ENCODE data around the gene MIA2. TPM values are rescaled to one million over a fixed set of nuclear protein-coding genes. Genes with fewer than 3 reads are reported as not detected.
"Not testable (repeated sequence)": the region's sequence is repeated elsewhere in the genome, so short reads cannot be mapped to it uniquely, and the experiment has no call there.

Gene MIA2
- total RNA-seq, 2 experiments from 2014 or later = 19.2 to 19.5 TPM

DNA sequence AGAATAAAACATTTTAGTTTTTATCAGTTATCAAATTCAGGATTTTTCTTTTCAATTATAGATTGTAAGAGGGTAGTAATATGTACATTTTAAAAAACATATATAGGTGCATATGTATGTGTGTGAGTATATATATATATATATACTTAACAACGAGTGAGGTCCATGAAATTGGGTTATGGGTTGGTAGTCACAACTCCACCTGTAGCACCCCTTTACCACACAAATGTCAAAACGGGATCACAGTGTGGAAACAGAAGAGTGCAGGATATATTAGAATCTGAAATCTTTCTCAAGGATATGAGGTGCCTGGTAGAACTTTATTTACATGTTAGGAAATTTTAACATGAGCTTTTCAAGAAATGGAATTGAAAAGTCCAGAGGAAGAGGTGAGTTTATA lies 31.3 kb downstream of the MIA2 start:
- CTCF ChIA-PET = no interaction called here
- POLR2A ChIA-PET = no interaction called here

DNA sequence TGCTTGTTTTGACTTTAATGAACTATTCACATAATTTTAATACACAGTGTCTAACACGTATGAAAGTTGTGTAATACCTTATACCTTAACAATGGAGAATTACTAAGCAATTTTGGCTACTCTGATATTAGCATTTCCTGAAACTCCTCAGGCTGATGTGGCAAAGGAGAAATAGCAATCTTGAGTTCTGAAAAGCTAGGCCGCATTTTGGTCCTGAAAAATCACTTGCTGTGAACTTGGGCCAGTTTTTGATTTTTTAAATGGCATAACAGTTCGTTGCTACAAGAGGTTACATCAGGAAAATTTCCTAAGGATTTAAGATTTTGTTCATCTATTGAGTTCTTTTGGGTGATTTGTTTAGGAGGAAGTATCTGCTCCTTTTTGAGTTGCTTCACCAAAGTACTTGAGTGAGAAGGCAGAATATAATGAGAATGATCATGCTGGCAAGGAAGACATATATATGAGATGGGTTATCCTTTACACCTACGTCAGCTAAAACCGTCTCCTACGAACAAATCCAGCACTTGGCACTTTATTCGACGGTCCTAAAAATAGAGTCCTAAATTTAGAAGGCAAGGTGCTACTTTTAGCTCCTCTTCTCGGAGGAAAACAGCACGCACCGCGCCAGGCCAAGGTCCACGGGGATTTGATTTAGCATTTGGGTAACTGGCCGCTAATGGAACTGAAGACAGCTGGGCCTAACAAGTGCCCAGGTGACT lies 32.2 kb downstream of the MIA2 start:
- POLR2A ChIA-PET = interaction anchor here (0.8 to 3.5 kb wide), 5 partner anchors 29 to 166 kb away, joined by 3 to 25 read pairs (median 4); partner anchors contain the start of genes FBXO33 and PNN
- CTCF ChIA-PET = no interaction called here

DNA sequence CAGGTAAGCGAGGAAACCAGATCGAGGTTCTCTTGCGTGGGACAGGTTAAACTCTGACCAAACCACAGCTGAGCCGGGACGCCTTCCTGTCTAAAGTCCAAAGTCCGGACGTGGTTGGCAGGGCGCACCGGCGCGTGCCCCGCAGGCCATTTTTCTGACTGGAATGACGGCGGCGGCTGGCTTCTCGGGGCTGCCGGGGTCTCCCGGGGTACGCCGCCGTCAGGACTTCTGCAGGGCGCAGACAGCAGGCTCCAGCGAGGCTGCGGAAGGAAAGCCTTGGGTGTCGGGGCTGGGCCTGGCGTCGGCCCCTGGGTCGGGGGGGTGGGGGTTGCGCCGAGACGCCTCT lies 32.8 kb downstream of the MIA2 start:
- POLR2A ChIA-PET = interaction anchor here (0.8 to 3.5 kb wide), 6 partner anchors 28 to 165 kb away, joined by 3 to 25 read pairs (median 6); partner anchors contain the start of genes FBXO33, GEMIN2 and PNN
- CTCF ChIA-PET = interaction anchor here (1.1 to 1.7 kb wide), 2 partner anchors 35 to 96 kb away, joined by 3 to 6 read pairs; partner anchors contain the start of gene TRAPPC6B

DNA sequence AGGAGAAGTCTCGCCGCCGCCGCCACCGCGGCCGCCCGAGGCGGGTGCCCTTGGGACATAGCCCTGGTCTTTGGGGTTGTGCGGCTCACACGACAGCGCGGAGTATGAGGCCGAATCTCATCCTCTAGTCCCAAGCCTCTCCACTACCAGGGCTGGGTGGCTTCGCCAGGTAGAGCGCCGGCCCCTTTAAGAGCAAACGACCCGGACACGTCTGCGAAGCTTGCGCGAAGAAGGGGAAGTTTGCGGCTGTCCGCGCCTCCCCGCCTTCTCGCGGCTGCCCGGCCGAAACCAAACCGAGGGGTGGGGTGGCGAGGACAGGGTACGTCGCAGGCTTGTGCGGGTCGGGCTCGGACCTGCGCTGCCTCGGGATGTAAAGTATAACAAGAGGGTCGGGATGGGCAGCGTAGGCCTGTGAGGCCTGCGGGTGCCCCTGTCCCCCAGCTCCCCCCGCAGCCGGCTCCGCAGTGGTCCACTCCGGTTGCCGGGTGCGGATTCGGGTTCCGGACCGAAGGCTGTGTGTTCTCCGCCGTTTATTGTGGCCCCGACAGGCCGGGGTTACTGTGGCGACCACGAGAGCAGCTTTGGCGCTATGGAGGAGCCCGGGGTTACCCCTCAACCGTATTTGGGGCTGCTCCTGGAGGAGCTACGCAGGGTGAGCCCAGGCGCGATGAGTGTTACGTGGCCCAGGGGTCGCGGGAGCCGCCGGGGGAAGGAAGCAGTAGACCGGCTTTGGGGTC lies 33.3 kb downstream of the MIA2 start:
- POLR2A ChIA-PET = interaction anchor here (0.6 to 3.5 kb wide), 10 partner anchors 37 to 165 kb away, joined by 3 to 25 read pairs (median 4); partner anchors contain the start of genes FBXO33, GEMIN2, PNN and TRAPPC6B
- CTCF ChIA-PET = interaction anchor here (0.9 to 1.7 kb wide), 3 partner anchors 36 to 168 kb away, joined by 3 to 6 read pairs (median 4); partner anchors contain the start of gene TRAPPC6B

DNA sequence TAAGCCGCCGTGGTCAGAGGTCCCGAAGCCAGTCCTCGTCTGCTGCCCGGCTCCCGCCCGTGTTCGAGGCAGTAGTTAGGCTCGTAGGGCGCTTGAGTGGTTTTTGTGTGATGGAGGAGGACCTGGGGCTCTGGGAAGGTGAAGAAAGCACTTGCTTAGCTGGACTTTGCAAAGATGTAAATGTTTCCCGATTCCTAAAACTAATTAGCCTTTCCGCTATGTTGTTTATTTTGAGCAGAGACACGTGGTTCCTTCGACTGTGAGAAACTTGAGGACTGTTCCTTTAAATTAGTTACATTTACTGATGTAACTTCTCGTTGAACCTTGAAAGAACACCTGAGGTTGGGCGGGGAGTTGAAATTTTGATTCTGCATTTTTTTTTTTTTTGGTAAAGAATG lies 33.9 kb downstream of the MIA2 start:
- ChIA-PET POLR2A (interaction anchor here (0.6 to 3.5 kb wide), 5 partner anchors 37 to 164 kb away, joined by 3 to 25 read pairs (median 4); partner anchors contain the start of genes FBXO33, PNN and TRAPPC6B), CTCF (interaction anchor here (0.9 to 1.7 kb wide), 3 partner anchors 36 to 169 kb away, joined by 3 to 6 read pairs (median 4); partner anchors contain the start of gene TRAPPC6B)

DNA sequence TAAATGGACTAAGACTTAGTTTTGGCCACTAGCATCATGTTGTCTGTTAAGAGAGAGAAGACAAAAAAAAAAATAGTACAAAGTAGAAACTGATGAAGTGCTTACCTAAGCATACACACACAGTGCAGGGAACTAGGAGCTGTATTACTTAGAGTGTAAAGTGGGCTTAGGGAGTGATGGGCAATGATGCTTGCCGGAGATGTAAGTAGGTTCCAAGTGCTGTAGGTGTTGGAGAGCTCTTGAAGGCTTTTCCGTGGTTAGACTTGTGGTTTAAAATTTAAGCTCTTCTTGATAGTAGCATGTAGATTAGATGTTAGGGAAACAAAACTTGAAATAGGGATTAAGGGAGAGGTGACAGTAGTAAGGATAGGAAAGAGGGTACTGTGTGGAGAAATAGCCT lies 34.7 kb downstream of the MIA2 start:
- CTCF ChIA-PET = no interaction called here
- POLR2A ChIA-PET = interaction anchor here (1.1 to 3.5 kb wide), 3 partner anchors 38 to 164 kb away, joined by 3 to 25 read pairs (median 4); partner anchors contain the start of genes FBXO33 and TRAPPC6B

DNA sequence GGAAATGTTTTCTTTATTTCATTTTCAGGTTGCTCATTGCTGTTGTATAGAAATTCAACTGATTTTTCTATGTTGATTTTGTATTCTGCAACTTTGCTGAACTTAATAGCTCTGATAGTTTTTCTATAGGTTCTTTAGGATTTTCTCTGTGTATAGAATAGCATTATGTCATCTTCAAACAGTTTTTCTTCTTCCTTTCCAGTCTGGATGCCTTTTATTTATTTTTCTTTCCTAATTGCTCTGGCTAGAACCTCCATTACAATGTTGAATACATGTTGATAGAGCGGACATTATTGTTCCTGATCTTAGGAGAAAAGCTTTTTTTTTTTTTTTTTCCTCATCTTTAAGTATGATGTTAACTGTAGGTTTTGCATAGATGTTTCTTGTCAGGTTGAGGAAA lies 39.2 kb downstream of the MIA2 start:
- CTCF ChIA-PET = interaction anchor here (0.7 kb wide), 1 partner anchor 887 kb away, joined by 3 read pairs; no protein-coding TSS in a partner anchor
- POLR2A ChIA-PET = interaction anchor here (0.5 kb wide), 1 partner anchor 59 kb away, joined by 6 read pairs; no protein-coding TSS in a partner anchor

DNA sequence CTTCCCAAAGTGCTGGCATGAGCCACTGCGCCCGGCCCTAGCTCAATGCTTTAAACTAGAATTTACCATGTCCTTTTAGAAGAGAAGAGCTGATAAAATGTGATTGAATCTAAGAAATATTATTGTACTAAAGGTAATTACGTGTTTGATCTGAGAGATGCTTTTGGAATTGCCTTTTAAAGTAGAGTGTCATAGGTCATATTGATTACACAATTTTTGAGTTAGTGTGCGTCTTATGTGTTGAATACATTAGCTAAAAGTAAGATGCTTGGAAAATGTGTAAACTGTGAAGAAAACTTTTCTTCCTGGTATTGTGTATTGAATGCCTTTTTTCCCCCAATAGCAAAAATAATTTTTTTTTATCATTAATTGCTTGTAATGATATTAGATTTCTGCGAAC lies 41.7 kb downstream of the MIA2 start:
- POLR2A ChIA-PET = no interaction called here
- CTCF ChIA-PET = interaction anchor here (1.1 kb wide), 1 partner anchor 152 kb away, joined by 4 read pairs; no protein-coding TSS in a partner anchor

DNA sequence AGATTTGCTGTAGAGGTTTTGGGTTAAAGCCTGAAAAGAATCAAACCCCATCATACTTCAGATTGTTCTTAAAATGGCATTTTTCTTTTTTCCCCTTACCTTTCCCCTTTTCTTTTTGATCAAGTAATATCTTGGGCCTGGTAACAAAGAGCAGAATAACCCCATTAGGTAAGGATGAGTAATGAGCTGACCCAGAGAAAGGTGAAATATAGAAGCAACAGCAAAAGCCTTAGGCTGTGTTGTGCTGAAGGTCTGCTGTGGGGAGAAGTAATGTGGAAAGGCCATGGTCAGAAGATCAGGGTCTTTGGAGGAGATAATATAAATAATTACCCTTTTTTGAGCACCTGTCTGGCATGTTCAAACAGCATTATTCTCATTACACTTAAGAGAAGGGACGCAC lies 42.3 kb downstream of the MIA2 start:
- ChIA-PET POLR2A (no interaction called here), CTCF (no interaction called here)

DNA sequence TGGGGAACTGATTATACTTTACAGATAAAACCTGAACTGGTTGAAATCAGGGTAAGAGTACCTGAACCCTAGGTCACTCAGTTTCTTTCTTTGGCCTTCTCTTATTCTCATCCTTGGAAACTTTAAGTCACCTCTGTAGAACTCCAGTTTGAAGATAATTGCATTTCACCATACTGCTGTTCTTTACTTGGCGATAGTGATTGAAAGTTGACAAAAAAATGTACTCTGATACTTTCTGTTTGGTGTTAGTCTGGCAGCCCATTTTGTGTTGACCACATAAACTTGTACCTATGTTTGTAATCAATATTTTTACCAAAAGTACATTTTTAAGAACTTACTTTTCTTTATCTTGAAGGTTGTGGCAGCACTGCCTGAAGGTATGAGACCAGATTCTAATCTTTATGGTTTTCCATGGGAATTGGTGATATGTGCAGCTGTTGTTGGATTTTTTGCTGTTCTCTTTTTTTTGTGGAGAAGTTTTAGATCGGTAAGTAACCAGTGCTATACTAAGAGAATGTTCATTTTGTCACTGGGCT lies 42.9 kb downstream of the MIA2 start:
- CTCF ChIA-PET = no interaction called here
- POLR2A ChIA-PET = no interaction called here

DNA sequence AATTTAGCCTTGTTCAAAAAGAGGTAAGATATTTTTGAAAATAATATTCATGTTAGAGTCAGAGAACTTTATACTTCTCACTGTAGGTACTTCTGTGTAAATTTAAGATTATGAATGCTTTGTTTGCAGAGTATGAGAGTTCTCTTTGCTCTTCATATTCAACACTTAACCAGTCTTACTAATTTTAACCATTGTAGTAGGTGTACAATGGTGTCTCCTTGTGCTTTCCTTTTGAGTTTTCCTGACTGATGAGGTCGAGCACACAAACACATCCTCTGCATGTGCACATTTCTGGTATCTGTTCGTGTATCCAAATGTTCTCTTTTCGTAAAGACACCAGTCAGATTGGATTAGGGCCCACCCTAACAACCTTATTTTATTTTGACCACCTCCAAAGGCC lies 45.8 kb downstream of the MIA2 start:
- CTCF ChIA-PET = no interaction called here
- POLR2A ChIA-PET = no interaction called here

DNA sequence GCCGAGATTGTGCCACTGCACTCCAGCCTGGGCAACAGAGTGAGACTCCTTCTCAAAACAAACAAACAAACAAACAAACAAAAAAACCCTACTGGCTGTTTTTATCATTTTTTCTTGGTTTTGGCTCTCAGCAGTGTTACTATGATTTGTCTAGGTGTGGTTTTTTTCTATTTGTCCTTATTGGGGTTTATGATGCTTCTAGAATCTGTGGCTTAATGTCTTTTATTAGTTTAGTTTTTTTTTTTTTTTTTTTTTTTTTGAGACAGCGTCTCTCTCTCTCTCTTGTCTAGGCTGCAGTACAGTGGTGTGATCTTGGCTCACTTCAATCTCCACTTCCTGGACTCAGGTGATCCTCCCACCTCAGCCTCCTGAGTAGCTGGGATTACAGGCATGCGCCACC lies 47.0 kb downstream of the MIA2 start:
- POLR2A ChIA-PET, CTCF ChIA-PET: not testable (repeated sequence)

DNA sequence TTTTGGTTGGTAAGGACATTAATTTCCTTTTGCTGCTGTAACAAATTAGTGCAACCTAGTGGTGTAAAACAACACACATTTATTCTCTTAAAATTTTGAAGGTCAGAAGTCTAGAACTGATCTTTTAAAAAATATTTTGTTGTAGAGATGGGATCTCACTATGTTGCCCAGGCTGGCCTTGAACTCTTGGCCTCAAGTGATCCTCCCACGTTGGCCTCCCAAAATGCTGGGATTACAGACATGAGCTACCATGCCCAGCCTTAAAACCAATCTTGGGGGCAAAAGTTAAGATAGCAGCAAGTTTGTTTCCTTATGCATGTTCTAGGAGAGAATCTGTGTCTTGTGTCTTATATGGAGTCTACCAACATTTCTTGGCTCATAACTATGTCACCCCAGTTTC lies 55.8 kb downstream of the MIA2 start:
- ChIA-PET CTCF (no interaction called here), POLR2A (no interaction called here)

DNA sequence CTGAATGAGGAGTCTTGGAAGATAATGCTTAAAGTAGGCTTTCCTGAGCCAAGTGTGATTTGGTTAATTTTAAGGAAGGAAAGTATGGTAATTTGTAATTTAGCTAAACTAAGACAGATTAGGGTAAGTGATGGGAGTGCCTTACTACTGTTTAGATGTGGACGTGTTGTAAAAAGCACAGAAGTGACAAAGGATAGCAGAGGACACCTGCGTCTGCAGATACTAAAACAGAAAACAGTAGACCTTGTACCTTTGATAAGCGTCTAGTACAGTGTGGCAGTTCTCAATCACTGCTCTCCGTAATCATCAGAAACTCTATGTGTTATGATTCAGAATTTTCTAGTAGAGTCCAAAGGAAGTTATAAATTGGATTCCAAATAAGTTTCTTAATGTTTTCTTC lies 58.0 kb downstream of the MIA2 start:
- ChIA-PET POLR2A (no interaction called here), CTCF (no interaction called here)

DNA sequence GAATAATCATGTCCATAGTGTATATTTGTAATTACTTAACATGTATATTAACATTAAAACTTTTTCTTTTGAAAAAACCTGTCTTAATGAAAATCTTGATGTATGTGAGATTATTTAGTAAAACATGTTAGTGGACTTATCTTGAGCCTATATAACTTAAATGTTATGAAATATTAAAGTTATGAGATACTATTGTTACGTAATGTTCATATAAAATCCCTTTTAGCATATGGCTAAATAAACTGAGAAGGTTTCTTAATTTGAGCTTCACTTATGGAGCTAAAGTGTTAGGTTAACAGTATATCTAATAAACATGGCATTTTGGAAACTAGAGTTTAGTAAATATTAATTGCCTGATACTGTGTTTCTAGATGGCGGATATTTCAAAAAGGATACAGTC lies 59.9 kb downstream of the MIA2 start:
- POLR2A ChIA-PET = no interaction called here
- CTCF ChIA-PET = no interaction called here

DNA sequence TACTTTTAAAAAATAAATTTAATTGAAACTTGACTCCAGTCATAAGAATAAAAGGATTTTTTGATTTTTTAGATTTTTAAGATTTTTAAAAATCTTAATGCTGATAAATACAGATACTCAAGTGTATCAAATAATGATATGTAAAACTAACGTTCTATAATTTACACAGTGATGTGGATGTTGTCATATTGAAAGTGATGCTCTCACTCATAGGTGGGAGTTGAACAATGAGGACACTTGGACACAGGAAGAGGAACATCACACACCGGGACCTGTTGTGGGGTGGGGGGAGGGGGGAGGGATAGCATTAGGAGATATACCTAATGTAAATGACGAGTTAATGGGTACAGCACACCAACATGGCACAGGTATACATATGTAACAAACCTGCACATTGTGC lies 66.7 kb downstream of the MIA2 start:
- POLR2A ChIA-PET = interaction anchor here (0.7 kb wide), 1 partner anchor 108 kb away, joined by 7 read pairs; no protein-coding TSS in a partner anchor

DNA sequence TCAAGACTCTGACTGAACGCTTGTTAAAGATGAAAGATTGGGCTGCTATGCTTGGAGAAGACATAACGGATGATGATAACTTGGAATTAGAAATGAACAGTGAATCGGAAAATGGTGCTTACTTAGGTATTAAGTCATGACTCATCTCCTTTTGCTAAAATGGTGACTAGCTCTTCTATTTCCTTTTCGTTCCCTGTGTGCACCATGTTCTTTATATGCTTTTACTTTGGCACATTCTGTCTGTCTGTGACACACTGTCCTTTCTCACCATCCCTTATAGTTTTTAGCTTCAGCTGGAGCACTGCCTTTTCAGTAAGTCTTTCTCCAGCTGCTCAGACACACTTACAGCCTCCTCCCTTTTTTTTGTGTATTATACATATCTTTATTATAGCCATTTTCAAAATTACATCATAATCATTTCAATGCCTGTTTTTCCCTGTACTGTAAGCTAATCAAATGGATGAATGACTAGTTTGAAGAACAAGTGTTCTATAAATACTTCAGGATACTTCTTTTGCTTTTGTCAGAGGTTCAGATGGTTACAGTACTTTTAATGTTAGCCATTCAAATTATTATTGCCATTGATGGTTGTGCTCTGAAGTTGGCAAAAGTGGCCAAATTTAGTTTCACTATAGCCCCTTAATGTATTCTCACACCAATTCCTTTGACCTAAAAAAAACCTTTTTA lies 68.6 kb downstream of the MIA2 start:
- ChIA-PET POLR2A (no interaction called here), CTCF (interaction anchor here (1.0 kb wide), 1 partner anchor 137 kb away, joined by 3 read pairs; no protein-coding TSS in a partner anchor)

More for the DNA sequence above, 66.7 kb downstream of the MIA2 start:
- CTCF ChIA-PET = not testable (repeated sequence)

DNA sequence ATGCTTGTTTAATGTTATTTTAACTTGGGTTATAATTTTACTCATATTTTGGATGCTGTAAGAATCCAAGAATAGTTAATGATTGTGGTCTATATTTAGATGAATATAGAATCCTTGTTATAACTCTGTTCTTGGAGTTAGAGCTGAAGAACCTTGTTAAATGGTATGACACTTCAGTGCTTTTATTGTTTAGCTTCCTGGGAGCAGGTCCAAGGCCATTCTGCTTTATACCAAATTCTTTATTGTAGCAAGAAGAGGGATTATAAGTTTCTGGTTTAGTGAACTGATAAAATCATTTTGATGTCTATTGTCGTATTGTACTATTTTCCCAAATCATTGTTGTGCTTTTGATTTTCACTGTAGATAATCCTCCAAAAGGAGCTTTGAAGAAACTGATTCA lies 69.4 kb downstream of the MIA2 start:
- CTCF ChIA-PET = no interaction called here

DNA sequence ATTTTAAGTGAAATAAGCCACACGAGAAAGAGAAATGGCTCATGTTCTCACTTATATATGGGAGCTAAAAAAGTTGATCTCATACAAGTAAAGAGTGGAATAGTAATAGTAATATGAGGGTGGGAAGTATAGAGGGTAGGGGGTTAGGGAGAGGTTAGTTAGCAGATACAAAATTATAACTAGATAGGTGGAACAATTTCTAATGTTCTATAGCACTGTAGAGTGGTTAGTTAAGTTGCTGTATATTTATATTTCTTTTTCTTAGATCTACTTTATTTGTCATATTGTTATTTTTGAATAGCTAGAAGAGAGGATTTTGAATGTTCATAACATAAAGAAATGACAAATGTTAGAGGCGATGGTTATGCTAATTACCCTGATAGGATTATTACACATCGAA lies 74.1 kb downstream of the MIA2 start:
- CTCF ChIA-PET = interaction anchor here (0.5 to 0.7 kb wide), 2 partner anchors 121 to 180 kb away, joined by 3 to 4 read pairs; no protein-coding TSS in a partner anchor
- POLR2A ChIA-PET = no interaction called here

More for the DNA sequence above, 69.4 kb downstream of the MIA2 start:
- POLR2A ChIA-PET = no interaction called here

DNA sequence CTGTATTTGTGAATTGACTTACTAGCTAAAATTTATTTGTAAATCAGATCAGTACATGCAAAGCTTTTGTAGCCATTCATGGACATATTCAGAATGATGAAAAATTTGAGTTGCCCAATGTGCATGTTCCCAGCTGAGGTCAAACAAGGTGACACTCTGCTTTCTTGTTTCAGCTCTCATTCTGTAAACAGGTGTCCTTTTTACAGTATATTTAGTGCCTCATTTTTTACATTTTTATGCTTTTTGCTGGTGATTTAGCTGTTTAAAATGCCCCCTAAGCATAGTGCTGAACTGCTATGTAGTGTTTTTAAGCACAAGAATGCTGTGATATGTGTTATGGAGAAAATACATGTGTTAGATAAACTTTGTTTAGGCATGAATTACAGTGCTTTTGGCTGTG lies 76.3 kb downstream of the MIA2 start:
- POLR2A ChIA-PET = no interaction called here
- CTCF ChIA-PET = no interaction called here

Data from activated CD8-positive, alpha-beta memory T cell treated with anti-CD3 and anti-CD28 coated beads for 36 hours (primary cell).